SK-N-SH (cell line): ENCODE measurements around the gene CASZ1.

ENCODE experiments used
- EP300 ChIP-seq, 2 experiments: IDR thresholded peaks; 2 replicates each; pipeline versions ENCODE4 v1.4.0 to v1.6.1; 2012; ENCODE audit warnings: borderline replicate concordance in 1 of 2, low read depth in 1 of 2, low read length in 1 of 2
- FOSL2 ChIP-seq: IDR thresholded peaks from 2 replicates; pipeline ENCODE4 v1.4.0; 2012; ENCODE audit warnings: low read depth, mild to moderate bottlenecking, moderate library complexity, borderline replicate concordance
- FOXM1 ChIP-seq: IDR thresholded peaks from 2 replicates; pipeline ENCODE4 v1.4.0; 2012; ENCODE audit warnings: low read depth, mild to moderate bottlenecking
- GATA2 ChIP-seq: sonication (generic); formaldehyde crosslinking; IDR thresholded peaks from 2 replicates; pipeline ENCODE4 v1.5.0; 2020; ENCODE audit warnings: mild to moderate bottlenecking, missing genetic modification reagents
- PBX3 ChIP-seq: IDR thresholded peaks from 2 replicates; pipeline ENCODE4; 2012
- RFX5 ChIP-seq: IDR thresholded peaks from 2 replicates; pipeline ENCODE4 v1.6.1; 2012; ENCODE audit warnings: mild to moderate bottlenecking, improper control_type of control experiment, low read length
- SIN3A ChIP-seq: IDR thresholded peaks from 2 replicates; pipeline ENCODE4 v1.6.1; 2012; ENCODE audit warnings: low read depth, mild to moderate bottlenecking, low read length, moderate library complexity, borderline replicate concordance
- SMC3 ChIP-seq: IDR thresholded peaks from 2 replicates; pipeline ENCODE4 v1.6.1; 2012; ENCODE audit warnings: low read depth, low read length, improper control_type of control experiment
- USF2 ChIP-seq: fragments of 150-350 bp; IDR thresholded peaks from 2 replicates; pipeline ENCODE4 v1.6.1; 2017; ENCODE audit warnings: antibody characterized with exemption, low read length, low read depth, borderline replicate concordance
- YY1 ChIP-seq: IDR thresholded peaks from 2 replicates; pipeline ENCODE4 v1.4.0; 2012; ENCODE audit warnings: low read depth, mild to moderate bottlenecking
- TF ChIP-seq, protein P1 (sequence below): fragments of 200-600 bp; sonication (generic); IDR thresholded peaks from 2 replicates; pipeline ENCODE4 v1.6.1; 2017; ENCODE audit warnings: antibody characterized with exemption, mild to moderate bottlenecking, moderate library complexity
- TF ChIP-seq, protein P2 (sequence below): IDR thresholded peaks from 2 replicates; pipeline ENCODE4 v1.6.1; 2012; ENCODE audit warnings: mild to moderate bottlenecking, low read depth, low read length, moderate library complexity

GRCh38 chr1:10690484-10690883, 106.0 kb downstream of the CASZ1 start:
- TF ChIP-seq FOSL2, result no peak
- TF ChIP-seq, protein P1, sequence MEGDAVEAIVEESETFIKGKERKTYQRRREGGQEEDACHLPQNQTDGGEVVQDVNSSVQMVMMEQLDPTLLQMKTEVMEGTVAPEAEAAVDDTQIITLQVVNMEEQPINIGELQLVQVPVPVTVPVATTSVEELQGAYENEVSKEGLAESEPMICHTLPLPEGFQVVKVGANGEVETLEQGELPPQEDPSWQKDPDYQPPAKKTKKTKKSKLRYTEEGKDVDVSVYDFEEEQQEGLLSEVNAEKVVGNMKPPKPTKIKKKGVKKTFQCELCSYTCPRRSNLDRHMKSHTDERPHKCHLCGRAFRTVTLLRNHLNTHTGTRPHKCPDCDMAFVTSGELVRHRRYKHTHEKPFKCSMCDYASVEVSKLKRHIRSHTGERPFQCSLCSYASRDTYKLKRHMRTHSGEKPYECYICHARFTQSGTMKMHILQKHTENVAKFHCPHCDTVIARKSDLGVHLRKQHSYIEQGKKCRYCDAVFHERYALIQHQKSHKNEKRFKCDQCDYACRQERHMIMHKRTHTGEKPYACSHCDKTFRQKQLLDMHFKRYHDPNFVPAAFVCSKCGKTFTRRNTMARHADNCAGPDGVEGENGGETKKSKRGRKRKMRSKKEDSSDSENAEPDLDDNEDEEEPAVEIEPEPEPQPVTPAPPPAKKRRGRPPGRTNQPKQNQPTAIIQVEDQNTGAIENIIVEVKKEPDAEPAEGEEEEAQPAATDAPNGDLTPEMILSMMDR, result no peak
- TF ChIP-seq, protein P2, sequence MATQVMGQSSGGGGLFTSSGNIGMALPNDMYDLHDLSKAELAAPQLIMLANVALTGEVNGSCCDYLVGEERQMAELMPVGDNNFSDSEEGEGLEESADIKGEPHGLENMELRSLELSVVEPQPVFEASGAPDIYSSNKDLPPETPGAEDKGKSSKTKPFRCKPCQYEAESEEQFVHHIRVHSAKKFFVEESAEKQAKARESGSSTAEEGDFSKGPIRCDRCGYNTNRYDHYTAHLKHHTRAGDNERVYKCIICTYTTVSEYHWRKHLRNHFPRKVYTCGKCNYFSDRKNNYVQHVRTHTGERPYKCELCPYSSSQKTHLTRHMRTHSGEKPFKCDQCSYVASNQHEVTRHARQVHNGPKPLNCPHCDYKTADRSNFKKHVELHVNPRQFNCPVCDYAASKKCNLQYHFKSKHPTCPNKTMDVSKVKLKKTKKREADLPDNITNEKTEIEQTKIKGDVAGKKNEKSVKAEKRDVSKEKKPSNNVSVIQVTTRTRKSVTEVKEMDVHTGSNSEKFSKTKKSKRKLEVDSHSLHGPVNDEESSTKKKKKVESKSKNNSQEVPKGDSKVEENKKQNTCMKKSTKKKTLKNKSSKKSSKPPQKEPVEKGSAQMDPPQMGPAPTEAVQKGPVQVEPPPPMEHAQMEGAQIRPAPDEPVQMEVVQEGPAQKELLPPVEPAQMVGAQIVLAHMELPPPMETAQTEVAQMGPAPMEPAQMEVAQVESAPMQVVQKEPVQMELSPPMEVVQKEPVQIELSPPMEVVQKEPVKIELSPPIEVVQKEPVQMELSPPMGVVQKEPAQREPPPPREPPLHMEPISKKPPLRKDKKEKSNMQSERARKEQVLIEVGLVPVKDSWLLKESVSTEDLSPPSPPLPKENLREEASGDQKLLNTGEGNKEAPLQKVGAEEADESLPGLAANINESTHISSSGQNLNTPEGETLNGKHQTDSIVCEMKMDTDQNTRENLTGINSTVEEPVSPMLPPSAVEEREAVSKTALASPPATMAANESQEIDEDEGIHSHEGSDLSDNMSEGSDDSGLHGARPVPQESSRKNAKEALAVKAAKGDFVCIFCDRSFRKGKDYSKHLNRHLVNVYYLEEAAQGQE, result no peak
- no peak for TF ChIP-seq YY1
- no peak for TF ChIP-seq SIN3A
- no peak for TF ChIP-seq FOXM1
- TF ChIP-seq SMC3, result no peak
- TF ChIP-seq GATA2 (CRISPR knock-in tag), result no peak
- TF ChIP-seq EP300 (IDR thresholded peaks at IDR 0.05; ENCODE audit: borderline replicate concordance in 1 of 2, low read depth in 1 of 2, low read length in 1 of 2), result no peak
- TF ChIP-seq PBX3, result no peak
- TF ChIP-seq USF2, result no peak
- no peak for TF ChIP-seq RFX5
